Esophagus (tissue), 2 donors: Measurements from ENCODE around the gene OMP. TPM values are rescaled to one million over a fixed set of nuclear protein-coding genes. Genes with fewer than 3 reads are reported as not detected.

Experiments
- H3K27ac ChIP-seq, 2 donors: one replicate each; pipeline ENCODE4 v1.5.1; 2013; ENCODE audit warnings: low read depth in 2 of 2, mild to moderate bottlenecking in 2 of 2, inconsistent platforms in 1 of 2, low read length in 1 of 2, moderate library complexity in 1 of 2
- H3K27me3 ChIP-seq, 2 donors: one replicate each; pipeline ENCODE4 v1.6.1; 2013; ENCODE audit warnings: low read length in 2 of 2, control low read depth in 1 of 2, mild to moderate bottlenecking in 1 of 2; ENCODE audit not compliant: insufficient read depth in 2 of 2, control insufficient read depth in 1 of 2
- H3K36me3 ChIP-seq, 2 donors: one replicate each; pipeline ENCODE4 v1.6.1; 2013; ENCODE audit warnings: low read length in 1 of 2; ENCODE audit not compliant: control insufficient read depth in 2 of 2, insufficient read depth in 2 of 2
- H3K4me1 ChIP-seq, 2 donors: one replicate each; pipeline ENCODE4 v1.6.1; 2013; ENCODE audit warnings: low read length in 1 of 2; ENCODE audit not compliant: control insufficient read depth in 2 of 2, insufficient read depth in 2 of 2
- H3K4me3 ChIP-seq, 2 donors: one replicate each; pipeline ENCODE4 v1.5.1; 2013; ENCODE audit warnings: low read length in 2 of 2, mild to moderate bottlenecking in 2 of 2, low read depth in 1 of 2, moderate library complexity in 1 of 2
- H3K9me3 ChIP-seq, 2 donors: one replicate each; pipeline ENCODE4 v1.6.1; 2013; ENCODE audit warnings: mild to moderate bottlenecking in 2 of 2, low read depth in 1 of 2, low read length in 1 of 2, moderate library complexity in 1 of 2; ENCODE audit not compliant: control insufficient read depth in 2 of 2, insufficient read depth in 1 of 2
- WGBS, 2 donors: extraction: QIAGEN DNeasy Blood & Tissue Kit; methylation state at CpG; one replicate each; pipeline ENCODE4 v1.1.7; 2013; 5-methylcytosine and 5-hydroxymethylcytosine counted together
- polyA plus RNA-seq, 2 donors: library from polyadenylated mRNA; stranded (reverse); fragments of 200-250 nt; gene quantifications; one replicate each; pipeline ENCODE4 v1.2.3, GENCODE V29; 2013
- donor health status: healthy with polysubstance abuse.
- donor health status: Bipolar disorder and iron deficiency.

OMP gene
- polyA plus RNA-seq, 2 donors = 0.33 to 0.98 TPM

DNA sequence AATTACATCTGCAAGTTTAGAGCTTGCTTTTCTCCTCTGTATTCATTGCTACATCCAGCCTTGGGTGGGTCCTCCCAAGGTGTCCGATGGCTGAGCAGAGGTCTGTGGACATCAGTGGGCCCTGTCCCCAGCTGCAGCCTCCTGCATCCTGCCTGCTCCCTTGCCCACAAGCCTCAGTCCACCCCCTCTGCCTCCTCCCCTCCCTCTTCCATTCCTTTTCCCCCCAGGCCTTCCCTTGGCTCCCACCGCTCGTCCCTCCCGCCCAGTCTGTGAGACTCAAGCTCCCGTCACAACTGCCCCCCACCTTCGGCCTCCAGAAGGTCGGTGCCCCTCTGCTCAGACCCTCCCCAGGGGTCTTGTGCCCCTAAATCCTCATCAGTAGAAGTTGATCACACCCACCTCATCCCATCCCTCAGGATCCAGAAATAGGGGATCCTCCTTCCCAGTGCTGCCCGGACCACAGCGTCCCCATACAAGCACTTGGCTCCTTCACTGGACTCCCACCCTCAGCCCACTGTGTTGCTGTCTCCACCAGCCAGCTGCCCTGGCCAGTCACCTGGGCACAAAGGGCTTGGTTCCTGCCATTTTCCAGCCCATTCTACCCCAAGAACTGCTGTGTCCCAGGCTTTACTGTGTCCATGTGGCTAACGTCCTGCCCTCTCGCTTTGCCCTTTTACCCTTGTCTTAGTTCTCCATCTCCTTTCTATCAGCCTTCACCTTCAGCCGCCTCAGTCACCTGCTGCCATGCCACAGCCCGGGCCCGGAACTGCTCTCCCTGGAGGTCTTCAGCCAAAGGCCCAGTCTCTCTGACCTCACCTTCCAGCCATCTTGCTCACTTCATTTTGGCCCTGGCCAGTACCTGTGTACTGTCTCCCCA is 2.2 kb upstream of the OMP start:
- H3K27ac ChIP-seq = no peak overlapping the region
- H3K4me3 ChIP-seq = no peak overlapping the region
- 95% methylated on average over 14 of the region's 14 CpGs for WGBS, 2 donors
- H3K9me3 ChIP-seq = peaks cover 0 to 2% of the 10 kb centered on the region in 2 donors
- H3K4me1 ChIP-seq = no peaks in the 10 kb centered on the region
- no peaks in the 10 kb centered on the region for H3K27me3 ChIP-seq
- H3K36me3 ChIP-seq = peaks cover 0 to 4% of the 10 kb centered on the region in 2 donors

DNA sequence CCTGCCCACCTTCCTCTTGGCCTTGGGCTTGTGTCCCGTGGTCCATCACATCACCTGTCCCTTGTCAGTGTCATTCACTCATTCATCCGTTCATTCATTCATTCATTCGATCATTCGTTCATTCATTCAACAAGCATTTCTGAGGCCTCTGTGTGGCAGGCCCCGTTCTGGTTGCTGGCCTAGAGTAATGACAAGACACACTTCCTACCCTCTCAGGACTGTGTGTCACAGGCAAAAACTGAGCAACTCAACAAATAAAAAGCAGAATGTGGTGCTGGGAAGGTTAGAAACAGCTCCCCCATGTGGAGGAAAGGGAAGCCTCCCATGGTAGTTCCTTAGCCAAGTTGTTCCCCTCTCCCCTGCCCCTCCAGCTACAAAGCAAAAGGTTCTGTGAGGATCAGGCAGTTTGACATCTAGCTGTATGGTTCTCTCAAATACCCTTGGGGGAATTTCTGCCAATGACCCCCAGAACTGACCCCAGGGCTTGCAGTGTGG is 1.6 kb upstream of the OMP start:
- Histone ChIP-seq H3K4me1 (no peaks in the 10 kb centered on the region), H3K27ac (no peak overlapping the region), H3K36me3 (no peaks in the 10 kb centered on the region), H3K9me3 (no peaks in the 10 kb centered on the region), H3K4me3 (no peak overlapping the region), H3K27me3 (no peaks in the 10 kb centered on the region)
- WGBS, 2 donors = 90 to 91% methylated on average over 5 of the region's 5 CpGs

DNA sequence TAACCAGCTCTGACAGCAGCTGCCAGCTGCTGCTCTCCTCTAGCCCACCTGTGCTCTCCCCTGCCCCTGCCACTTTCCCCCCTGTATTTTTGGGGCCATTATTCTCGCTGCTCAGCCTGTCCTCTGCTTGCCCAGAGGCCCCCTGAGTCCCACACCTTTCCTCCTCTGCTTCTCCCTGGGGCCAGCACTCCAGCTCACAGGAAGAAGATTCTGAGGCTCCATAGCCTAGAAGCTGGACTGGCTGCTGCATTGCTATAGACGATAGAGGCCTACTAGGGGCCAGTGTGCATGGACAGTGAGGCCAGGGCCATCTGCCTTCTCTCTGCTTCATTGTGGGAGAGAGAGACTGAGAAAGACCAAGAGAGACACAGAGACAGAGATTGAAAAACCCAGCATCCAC is 679 bp downstream of the OMP start:
- Histone ChIP-seq H3K4me3 (no peak overlapping the region), H3K36me3 (no peaks in the 10 kb centered on the region), H3K27ac (no peak overlapping the region), H3K27me3 (no peaks in the 10 kb centered on the region), H3K4me1 (peaks cover 4% of the 10 kb centered on the region in 2 donors), H3K9me3 (no peaks in the 10 kb centered on the region)
- 83 to 89% methylated on average over 2 of the region's 2 CpGs for WGBS, 2 donors

- Histone ChIP-seq H3K4me3 (no peak overlapping the region), H3K36me3 (no peaks in the 10 kb centered on the region), H3K4me1 (peaks cover 4% of the 10 kb centered on the region in 2 donors), H3K27me3 (no peaks in the 10 kb centered on the region), H3K27ac (no peak overlapping the region), H3K9me3 (no peaks in the 10 kb centered on the region)
- WGBS, 2 donors = 86% methylated on average over 8 of the region's 8 CpGs
Observed at GRCh38 chr11:77104727-77105126, 2.1 kb downstream of the OMP start.

- H3K4me3 ChIP-seq = no peak overlapping the region
- no peaks in the 10 kb centered on the region for H3K9me3 ChIP-seq
- WGBS, 2 donors = 67 to 68% methylated on average over 7 of the region's 7 CpGs
- no peak overlapping the region for H3K27ac ChIP-seq
- no peaks in the 10 kb centered on the region for H3K27me3 ChIP-seq
- H3K36me3 ChIP-seq = no peaks in the 10 kb centered on the region
- peaks cover 4% of the 10 kb centered on the region in 2 donors for H3K4me1 ChIP-seq
Observed at GRCh38 chr11:77106321-77106720, 3.7 kb downstream of the OMP start.

DNA sequence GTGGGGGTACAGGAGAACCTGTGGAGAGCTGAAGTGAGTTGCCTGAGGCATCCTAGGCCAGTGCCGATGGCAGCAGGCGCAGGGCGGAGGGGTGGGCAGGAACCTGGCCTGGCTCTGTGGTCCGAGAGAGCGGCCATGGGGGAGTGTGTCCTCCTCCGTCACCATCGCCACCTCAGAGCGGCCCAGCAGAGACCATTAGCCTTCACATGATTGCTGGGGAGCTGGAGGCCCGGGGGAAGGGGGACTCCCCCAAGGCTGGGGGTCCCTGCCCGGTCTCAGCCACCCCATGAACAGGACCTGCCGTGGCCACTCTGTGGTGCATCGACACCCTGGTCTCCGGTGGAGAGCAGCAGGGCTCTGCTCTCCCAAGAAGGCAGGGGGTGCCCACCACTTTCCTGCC is 4.1 kb downstream of the OMP start:
- H3K9me3 ChIP-seq = no peaks in the 10 kb centered on the region
- H3K36me3 ChIP-seq = no peaks in the 10 kb centered on the region
- no peaks in the 10 kb centered on the region for H3K27me3 ChIP-seq
- H3K4me3 ChIP-seq = no peak overlapping the region
- H3K4me1 ChIP-seq = peaks cover 4% of the 10 kb centered on the region in 2 donors
- WGBS, 2 donors = 96 to 98% methylated on average over 13 of the region's 13 CpGs
- H3K27ac ChIP-seq = no peak overlapping the region

DNA sequence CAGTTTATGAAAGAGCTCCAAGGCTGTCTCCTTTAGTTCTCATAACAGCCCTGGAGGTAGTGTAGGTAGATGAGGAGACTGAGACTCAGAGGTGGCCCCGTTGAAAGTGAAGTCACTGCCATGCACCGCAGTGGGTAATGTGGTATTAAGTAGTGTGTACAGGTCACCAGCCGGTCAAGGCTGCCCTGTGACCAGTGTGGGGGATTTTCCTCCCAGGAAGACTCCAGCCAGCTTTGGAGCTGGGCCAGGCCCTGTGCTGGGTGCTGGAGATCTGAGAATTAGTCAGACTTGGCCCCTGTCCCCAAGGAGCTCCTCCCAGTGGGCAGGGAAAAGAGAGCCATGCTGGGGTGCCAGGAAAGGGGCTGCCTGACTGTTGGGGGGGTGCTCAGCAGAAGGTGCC is 5.3 kb downstream of the OMP start:
- WGBS, 2 donors = 55 to 56% methylated on average over 3 of the region's 3 CpGs
- Histone ChIP-seq H3K9me3 (no peaks in the 10 kb centered on the region), H3K36me3 (no peaks in the 10 kb centered on the region), H3K4me1 (peaks cover 4 to 6% of the 10 kb centered on the region in 2 donors), H3K27ac (no peak overlapping the region), H3K4me3 (no peak overlapping the region), H3K27me3 (no peaks in the 10 kb centered on the region)

DNA sequence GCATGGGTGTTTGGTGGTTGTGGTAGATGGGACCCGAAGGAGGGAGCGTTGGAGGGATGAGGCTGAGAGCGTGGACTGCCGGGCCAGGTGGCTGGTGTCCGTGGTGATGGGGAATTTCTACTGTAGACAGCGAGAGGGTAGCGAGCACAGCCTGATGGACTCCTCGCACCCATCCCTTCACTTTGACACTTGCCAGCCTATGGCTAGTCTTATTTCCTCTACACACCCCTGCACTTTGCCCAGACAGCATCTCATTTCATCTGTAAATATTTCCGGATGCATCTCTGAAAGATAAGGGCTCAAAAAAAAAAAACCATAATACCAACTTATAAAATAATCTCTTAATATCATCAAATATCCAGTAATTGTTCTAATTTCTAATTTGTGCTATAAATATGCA is 5.8 kb downstream of the OMP start:
- Histone ChIP-seq H3K36me3 (no peaks in the 10 kb centered on the region), H3K9me3 (no peaks in the 10 kb centered on the region), H3K27ac (no peak overlapping the region), H3K4me1 (peaks cover 4 to 6% of the 10 kb centered on the region in 2 donors), H3K4me3 (no peak overlapping the region), H3K27me3 (no peaks in the 10 kb centered on the region)
- WGBS, 2 donors = 90 to 91% methylated on average over 9 of the region's 9 CpGs

GRCh38 chr11:77109236-77110019 is 6.8 kb downstream of the OMP start:
- WGBS, 2 donors = 73 to 79% methylated on average over 11 of the region's 11 CpGs
- Histone ChIP-seq H3K27ac (no peak overlapping the region), H3K4me3 (no peak overlapping the region), H3K36me3 (no peaks in the 10 kb centered on the region), H3K4me1 (peaks cover 4 to 6% of the 10 kb centered on the region in 2 donors), H3K27me3 (no peaks in the 10 kb centered on the region), H3K9me3 (no peaks in the 10 kb centered on the region)
